GM12892 (cell line): ENCODE results near the gene SMARCA2.

Experiments used
- POLR2A ChIP-seq: IDR thresholded peaks from 2 replicates; pipeline ENCODE4 v1.6.1; 2011; ENCODE audit warnings: low read depth, low read length, control low read depth
- POLR2AphosphoS5 ChIP-seq: IDR thresholded peaks from 2 replicates; pipeline ENCODE4 v1.6.1; 2011; ENCODE audit warnings: low read depth, low read length, control low read depth
- TAF1 ChIP-seq: IDR thresholded peaks from 2 replicates; pipeline ENCODE4 v1.6.1; 2011; ENCODE audit warnings: low read depth, mild to moderate bottlenecking, control low read depth, low read length, borderline replicate concordance

- TF ChIP-seq POLR2A (no peak), POLR2AphosphoS5 (no peak), TAF1 (no peak)
Measured at GRCh38 chr9:2231101-2231500, 216.0 kb downstream of the SMARCA2 start.
